ENCODE measurements around the gene HDAC4.

GRCh38 chr2:239291475-239292350 is 109.1 kb downstream of the HDAC4 start:
- TF ChIP-seq, protein P1, sequence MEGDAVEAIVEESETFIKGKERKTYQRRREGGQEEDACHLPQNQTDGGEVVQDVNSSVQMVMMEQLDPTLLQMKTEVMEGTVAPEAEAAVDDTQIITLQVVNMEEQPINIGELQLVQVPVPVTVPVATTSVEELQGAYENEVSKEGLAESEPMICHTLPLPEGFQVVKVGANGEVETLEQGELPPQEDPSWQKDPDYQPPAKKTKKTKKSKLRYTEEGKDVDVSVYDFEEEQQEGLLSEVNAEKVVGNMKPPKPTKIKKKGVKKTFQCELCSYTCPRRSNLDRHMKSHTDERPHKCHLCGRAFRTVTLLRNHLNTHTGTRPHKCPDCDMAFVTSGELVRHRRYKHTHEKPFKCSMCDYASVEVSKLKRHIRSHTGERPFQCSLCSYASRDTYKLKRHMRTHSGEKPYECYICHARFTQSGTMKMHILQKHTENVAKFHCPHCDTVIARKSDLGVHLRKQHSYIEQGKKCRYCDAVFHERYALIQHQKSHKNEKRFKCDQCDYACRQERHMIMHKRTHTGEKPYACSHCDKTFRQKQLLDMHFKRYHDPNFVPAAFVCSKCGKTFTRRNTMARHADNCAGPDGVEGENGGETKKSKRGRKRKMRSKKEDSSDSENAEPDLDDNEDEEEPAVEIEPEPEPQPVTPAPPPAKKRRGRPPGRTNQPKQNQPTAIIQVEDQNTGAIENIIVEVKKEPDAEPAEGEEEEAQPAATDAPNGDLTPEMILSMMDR (IDR thresholded peaks at IDR 0.05; ENCODE audit: insufficient read depth, low read length, poor library complexity, severe bottlenecking): no peak
- no peak for TF ChIP-seq EZH2phosphoT487 (conservative IDR thresholded peaks at IDR 0.05; ENCODE audit: low read length)
